NCI-H774 (cell line): Measurements from ENCODE around the gene SMIM41.
"Not testable (repeated sequence)": the region's sequence is repeated elsewhere in the genome, so short reads cannot be mapped to it uniquely, and the experiment has no call there.

Experiments
- DNase-seq: peaks from one replicate; lab custom pipeline; 2025; lab: John Stamatoyannopoulos, UW

SMIM41 gene

DNA sequence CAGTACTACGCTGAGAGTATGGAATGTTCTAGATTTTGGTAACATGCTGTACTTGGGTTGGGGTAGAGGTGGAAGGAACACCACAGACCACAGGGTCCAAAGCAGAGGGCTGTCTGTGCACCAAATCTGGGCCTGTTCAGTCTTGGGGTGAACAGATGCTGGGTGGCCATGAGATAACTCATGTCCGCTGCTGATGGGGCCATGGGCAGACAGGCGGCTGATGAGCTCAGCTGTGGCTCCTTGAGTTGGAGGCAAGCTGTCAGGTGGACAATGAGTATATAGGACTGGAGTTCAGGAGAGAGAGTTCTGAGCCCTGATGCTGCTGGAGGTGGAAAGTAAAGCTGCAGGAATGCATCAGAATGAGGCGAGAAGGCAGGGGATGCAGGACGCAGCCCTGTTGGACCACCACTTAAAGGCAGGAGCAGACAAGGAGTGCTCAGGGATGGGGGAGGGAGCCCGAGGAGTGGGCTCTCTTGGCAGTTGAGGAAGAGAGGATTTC is 6.2 kb downstream of the SMIM41 start:
- DNase-seq, result no peak

DNA sequence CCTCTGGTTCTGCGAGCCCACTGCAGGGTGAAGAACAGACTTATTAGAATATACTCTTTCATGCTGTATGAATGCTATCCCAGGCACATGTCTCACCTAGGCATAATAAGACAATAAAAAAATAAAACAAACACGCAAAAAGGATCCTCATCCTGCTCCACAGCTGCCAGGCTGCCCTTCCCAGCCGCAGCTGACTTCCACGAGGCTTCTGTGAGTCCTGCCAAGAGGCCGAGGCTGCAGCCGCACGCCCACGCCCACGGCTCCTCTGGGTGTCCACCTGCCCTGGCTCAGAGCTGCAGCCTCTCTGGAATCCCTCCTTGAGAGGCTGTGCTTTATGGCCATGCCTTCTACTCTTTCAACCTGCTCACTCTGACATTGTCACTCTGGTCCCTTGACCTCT is 6.9 kb downstream of the SMIM41 start:
- no peak for DNase-seq

- DNase-seq, result no peak
Observed at GRCh38 chr12:52086944-52087835, 7.7 kb downstream of the SMIM41 start.

GRCh38 chr12:52087961-52088820 is 8.7 kb downstream of the SMIM41 start:
- DNase-seq, result no peak

DNA sequence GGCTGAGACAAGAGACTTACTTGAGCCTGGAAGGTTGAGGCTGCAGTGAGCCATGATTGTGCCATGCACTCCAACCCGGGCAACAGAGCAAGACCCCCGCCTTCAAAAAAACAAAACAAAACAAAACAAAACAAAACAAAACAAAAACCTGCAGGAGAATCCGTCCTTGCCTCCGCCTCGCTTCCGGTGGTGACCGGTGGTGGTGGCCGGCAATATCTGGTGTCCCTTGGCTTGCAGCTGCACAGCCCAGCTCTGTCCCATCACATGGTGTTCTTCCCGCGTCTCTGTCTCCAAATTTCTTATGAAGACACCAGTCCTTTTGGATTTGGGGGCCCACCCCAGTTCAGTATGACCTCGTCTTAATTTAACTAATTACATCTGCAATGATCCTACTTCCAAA is 10.0 kb downstream of the SMIM41 start:
- no peak for DNase-seq

GRCh38 chr12:52090291-52090690 is 10.8 kb downstream of the SMIM41 start:
- no peak for DNase-seq

- no peak for DNase-seq
Observed at GRCh38 chr12:52091061-52091460, 11.6 kb downstream of the SMIM41 start.

DNA sequence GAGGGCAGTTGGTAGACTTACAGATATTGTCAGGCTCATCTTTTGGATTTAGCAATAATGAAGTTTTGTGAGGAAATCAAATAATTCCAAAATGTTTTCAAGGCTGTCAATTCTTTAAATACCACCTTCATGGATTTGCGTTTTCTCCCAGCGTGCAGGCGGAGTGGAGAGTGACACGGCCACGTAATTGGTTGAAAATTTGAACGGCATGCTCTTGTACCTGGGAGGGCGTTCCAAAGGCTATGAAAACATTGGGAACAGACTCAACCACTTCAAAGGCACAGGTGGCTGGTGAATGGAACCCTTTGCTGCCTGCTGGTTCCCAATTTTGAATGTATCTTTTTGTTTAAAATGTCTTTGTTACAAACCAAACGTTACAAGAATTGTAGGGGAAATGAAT is 12.4 kb downstream of the SMIM41 start:
- DNase-seq, result peak; percentile 59

DNA sequence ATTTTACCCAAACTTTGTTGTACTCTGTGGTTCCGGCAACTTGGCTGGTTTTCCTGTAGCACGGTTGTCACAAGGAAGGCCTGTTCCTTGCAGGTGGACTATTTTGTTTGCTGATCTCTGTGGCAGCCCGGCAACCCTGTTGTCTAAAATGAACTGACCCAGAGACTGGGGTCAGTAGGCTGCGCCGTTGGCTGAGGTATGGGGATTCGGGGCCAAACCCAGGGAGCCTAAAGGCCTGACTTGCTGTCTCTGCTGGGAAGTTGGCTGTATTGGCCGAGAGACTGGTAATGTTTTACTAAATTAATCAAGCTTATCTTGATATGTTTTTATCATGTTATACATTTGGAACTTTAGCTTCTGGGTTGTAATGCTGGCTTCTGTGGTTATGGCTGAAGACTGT is 13.8 kb downstream of the SMIM41 start:
- DNase-seq, result no peak

DNA sequence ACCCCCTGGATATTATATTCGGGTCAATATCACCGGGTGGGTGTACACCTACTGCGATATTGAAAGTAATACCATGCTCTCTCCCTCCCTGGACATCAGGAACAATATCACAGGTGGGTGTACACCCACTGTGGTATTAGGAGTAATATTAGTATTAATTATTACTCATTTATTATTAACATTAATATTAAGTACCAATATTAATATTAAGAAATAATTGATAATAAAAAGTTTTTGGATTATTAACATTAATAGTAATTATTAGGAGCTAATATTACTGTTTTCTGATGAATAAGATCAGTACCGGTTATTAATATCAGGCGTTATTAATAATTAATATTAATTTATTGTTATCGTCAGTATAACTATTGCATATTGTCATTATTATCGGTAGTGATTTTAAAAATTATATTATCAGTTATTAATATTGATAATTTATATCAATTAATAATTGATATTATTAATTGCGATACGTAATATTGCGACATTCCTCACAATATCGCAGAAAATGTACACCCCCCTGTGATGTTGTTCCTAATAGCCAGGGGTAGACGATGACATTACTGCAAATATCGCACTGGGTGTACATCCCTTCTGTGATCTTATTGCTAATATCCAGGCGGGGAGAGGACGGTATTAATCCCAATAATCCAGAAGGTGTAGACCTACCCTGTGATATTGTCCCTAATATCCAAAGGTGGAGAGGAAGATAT is 17.0 kb downstream of the SMIM41 start:
- DNase-seq, result no peak

- no peak for DNase-seq
Observed at GRCh38 chr12:52097045-52097666, 17.7 kb downstream of the SMIM41 start.

DNA sequence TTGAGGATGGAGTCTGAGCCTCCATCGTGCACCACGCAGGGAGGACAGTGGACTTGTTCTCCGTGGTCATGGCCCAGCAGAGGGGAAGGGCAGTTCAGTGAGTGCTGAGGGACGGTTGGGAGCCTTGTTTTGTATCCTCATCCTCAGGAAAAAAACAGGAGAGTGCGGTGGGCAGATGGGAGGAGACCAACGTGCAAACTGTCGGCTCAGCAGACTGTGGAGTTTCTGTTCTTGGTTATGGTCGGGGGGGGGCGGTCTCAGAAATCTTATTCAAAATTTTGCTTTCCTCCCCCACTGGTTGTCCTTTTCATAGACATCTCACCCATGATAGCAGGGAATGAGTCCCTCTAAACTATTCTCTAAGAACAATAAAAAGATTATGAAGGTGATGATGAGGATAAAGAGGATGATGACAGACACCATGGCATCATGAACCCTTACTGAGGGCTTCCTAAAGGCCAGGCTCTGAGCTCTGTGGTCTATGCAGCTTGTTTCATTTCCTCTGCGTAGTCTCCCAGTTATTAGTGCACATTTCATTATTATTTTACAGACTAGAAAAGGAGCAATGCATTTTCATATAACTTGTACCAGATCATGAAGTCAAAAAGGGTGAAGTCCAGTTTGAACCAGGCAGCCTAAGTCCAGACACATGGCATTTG is 25.1 kb downstream of the SMIM41 start:
- not testable (repeated sequence) for DNase-seq

GRCh38 chr12:52116222-52117125 is 37.0 kb downstream of the SMIM41 start:
- DNase-seq, result not testable (repeated sequence)

- not testable (repeated sequence) for DNase-seq
Observed at GRCh38 chr12:52117806-52118475, 38.4 kb downstream of the SMIM41 start.

DNA sequence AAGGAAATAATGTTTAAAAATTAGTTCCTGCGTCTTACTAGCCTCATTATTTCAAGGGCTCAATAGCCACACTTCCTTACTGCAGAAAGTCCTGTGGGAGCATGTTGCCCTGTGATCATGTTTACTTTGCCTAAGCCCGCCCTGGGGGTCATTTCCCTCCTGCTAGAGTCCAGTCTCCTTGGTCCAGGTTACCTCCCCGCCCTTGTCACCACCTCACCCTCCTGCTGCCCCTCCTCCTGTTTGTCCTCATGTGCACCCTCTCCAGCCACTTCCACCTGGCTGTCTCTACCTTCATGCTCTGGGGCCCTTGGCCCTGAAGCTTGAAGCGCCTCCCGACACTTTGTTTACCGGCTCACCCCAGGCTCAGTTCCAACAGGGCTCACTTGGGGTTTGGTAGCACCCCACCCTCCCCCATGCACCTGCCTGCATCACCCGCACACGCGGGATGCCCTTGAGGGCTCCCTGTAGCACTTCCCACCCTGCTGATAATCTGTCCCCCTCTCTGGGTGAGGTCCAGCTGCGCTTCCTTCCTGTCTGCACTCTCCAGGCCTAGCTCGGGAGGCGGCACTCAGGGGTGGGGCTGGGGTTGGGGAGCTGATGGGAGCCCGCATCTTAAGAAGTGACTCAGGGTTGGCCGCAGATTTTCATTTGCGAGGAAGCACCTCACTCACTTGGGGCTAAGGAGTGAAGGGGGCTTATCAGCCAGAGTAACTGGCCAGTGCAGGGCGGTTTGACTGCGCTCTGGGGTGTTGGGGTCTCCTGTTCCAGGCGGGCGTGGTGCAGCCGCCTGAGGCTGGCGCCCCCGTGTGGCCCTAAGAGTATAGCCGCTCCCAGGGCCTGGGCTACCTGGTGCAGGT is 40.1 kb downstream of the SMIM41 start:
- DNase-seq, result peak; percentile 43

DNA sequence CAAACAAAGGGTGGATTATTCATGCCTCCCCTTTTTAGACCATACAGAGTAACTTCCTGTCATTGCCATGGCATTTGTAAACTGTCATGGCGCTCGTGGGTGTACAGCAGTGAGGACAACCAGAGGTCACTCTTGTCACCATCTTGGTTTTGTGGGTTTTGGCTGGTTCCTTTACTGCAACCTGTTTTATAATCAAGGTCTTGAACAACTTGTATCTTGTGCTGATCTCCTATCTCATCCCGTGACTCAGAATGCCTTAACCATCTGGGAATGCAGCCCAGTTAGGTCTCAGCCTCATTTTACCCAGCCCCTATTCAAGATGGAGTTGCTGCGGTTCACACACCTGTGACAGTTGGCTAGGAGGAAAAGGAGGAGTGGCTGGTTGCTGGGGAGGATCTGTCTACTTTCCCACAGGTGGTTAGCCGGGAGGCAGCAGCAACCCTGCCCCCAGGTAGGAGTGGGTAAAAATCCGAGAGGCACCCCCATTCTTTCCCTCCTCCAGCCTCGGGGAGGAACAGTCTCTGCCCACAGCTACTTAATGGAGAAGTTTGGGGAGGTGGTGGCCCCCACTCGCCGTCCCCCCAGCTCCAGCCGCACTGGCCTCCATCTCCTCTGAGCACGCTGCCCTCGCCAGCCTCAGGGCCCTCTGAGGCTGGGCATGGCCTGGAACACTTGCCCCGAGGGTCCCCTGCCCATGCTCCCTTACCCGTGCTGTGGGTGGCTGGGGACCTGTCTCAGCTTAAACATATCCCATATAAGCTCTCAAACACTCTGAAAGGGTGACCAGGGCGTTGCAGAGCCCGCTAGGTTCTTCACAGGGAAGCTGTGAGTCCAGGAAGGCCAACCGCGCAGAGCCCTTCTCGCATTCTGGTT is 41.7 kb downstream of the SMIM41 start:
- no peak for DNase-seq

- peak; percentile 58 for DNase-seq
Observed at GRCh38 chr12:52121824-52122539, 42.5 kb downstream of the SMIM41 start.
